DMS114 treated with DMSO at 0.1 percent for 48 hours (cell line): ENCODE measurements around the gene EVA1B.
A peak's percentile ranks its signal among the peaks of the same experiment; 100 is the strongest.

Source experiments
- DNase-seq: peaks from one replicate; lab custom pipeline; 2025; ENCODE audit not compliant: unreplicated experiment; lab: John Stamatoyannopoulos, UW

The EVA1B gene

DNA sequence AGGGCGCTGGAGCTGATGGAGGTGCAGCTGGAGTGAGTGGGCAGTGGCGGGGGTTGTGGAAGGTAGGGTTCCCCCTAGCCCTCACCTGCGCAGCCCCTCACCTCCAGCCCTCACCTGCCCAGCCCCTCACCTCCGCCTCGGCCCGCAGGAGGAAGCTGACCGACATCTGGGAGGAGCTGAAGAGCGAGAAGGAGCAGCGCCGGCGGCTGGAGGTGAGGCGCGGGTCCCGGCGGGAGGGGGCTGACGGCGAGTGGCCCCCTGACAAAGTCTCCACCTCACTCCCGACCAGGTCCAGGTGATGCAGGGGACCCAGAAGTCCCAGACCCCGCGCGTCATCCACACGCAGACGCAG, 2.7 kb downstream of the EVA1B start:
- no peak for DNase-seq

DNA sequence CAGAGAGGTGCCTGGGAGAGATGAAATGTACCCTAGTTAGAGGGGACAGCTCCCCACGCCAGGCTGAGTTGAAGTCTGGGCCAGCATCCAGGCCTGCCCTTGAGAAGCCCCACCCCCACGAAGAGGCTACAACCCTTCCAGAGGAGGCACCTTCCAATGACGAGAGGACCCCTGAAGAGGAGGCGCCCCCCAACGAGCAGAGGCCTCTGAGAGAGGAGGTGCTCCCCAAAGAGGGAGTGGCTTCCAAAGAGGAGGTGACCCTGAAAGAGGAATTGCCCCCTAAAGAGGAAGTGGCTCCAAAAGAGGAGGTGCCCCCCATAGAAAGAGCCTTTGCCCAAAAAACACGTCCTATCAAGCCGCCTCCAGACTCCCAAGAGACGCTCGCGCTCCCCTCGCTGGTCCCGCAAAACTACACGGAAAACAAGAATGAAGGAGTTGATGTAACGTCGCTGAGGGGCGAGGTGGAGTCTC, 3.1 kb downstream of the EVA1B start:
- DNase-seq = no peak

DNA sequence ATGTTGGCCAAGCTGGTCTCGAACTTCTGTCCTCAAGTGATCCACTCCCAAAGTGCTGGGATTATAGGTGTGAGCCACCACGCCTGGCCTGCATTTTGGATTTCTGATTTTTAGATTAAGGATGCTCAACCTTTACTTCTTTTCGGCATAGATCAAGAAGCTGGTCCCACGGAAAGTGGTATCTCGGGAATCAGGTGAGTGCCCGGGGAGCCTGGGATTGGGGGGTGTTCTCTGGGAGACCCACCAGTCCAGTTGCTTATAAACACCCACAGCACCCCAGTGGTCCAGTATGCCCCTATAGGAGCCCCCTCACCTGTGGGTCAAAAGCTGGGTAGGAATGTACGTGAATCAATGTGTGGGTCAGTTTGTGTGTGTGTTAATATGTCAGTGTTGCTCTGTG, 14.0 kb downstream of the EVA1B start:
- DNase-seq = no peak

DNA sequence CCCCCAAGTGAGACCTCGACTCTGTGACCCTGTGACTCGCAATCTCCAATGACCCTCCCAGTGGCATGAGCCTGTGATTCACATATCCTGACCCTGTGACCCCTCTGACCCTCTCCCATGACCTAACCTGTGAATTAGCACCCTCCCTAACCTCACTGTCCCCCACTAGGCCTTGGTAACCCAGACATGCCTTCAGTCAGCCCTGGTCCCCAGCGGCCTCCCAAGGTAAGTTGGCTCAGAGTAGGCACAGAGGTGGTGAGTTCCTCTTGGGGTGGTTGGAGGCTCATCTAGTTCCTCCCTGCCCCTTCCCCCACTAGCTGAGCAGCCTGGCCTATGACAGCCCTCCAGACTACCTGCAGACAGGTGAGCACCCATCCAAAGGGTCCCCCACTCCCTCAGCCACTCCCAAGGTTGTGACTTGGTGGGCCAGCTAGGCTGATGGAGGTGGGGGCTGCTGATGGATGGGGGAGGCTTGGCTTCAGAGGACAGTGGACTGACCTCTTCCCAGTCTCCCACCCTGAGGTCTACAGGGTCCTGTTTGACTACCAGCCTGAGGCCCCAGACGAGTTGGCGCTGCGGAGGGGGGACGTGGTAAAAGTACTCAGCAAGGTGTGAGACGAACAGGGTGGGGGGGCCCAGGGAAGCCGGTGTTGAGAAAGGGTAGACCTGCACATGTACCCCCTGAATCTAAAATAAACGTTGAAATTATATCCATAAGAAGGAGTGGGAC, 15.7 kb downstream of the EVA1B start:
- DNase-seq = no peak

GRCh38 chr1:36306902-36307456, 16.5 kb downstream of the EVA1B start:
- DNase-seq = peak; percentile 93

DNA sequence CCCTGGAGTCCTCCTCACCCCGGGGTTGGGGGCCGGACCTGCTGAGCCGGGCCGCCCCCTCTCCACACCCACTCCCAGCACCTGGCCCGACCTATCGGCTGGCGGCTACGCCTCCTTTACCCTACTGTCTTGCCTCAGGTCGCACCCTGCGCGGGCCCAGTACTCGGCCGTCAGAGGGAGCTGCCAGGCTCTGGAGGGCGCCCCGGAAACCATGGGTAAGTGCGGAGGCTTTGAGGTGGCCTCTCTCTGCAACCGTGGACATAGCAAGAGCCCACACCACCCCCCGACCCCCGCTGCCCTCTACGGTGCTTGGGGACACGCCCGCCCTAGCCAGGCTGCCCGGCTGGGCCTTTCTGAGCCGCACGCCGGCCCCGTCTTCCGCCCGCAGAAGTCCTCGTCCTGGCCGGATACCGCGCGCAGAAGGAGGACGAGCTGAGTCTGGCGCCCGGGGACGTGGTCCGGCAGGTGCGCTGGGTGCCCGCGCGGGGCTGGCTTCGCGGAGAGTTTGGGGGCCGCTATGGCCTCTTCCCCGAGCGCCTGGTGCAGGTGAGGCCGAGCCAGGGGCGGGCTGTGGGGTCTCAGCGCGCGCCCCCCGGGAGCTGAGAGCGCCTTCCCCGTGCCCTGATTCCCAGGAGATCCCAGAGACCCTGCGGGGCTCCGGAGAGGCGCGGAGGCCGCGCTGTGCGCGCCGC, 17.1 kb downstream of the EVA1B start, which contains the start of gene SH3D21:
Gene SH3D21, plus strand, starts transcription at position 159 of the 692 bp plus-strand sequence. Its CDS starts 53 bp downstream, at position 212.
- peak; percentile 47 for DNase-seq

GRCh38 chr1:36305915-36306209, 17.6 kb downstream of the EVA1B start:
- no peak for DNase-seq

DNA sequence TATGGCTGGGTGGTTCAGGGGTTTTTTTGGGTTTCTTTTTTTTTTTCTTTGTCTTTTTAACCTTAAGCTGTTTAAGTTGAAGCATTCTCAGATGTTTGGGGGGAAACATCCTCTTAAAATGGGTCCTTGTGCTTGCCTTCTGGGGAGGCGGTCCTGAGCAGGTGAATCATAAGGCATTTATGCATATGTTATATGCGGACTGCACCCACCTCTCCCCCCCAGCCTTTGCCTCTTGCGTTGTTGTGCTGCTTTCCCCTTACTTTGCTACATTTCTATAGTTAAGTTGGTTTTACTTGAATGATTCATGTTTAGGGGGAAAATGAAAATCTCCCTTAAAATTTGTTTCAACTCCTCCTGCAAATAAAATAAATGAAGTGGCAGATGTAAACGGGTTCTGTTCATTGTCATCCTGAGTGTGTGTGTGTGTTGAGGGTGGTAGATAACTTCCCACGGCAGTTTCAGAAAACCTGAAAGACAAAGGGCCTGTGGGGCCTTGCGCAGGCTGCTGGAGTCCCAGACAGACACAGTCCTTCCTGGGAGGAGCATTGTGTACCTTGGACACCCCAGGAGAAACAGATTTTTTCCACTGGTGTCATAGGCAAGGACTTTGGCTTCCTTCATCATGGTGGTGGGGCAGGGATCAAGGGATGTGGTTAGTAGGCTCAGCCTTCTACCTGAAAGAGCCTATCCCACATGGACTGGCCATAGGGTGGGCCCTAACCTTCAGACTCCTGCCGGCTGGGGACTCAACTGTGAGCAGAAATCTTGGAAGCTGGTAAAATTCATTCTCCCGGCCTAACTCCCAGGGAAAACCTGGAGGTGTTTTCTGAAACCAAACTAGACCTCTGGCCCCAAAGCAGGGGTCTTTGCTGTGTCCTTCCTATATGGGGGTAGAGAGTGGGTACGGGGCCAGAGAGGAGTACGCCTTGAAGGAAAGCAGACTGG, 18.2 kb downstream of the EVA1B start:
- DNase-seq = no peak

GRCh38 chr1:36304521-36304920, 18.9 kb downstream of the EVA1B start:
- no peak for DNase-seq

GRCh38 chr1:36303650-36304360, 19.6 kb downstream of the EVA1B start:
- DNase-seq = no peak

GRCh38 chr1:36303244-36303643, 20.2 kb downstream of the EVA1B start:
- no peak for DNase-seq

GRCh38 chr1:36301220-36301619, 22.2 kb downstream of the EVA1B start:
- no peak for DNase-seq

GRCh38 chr1:36300526-36300925, 22.9 kb downstream of the EVA1B start:
- DNase-seq = no peak

- no peak for DNase-seq
Measured at GRCh38 chr1:36298640-36299039, 24.8 kb downstream of the EVA1B start.

DNA sequence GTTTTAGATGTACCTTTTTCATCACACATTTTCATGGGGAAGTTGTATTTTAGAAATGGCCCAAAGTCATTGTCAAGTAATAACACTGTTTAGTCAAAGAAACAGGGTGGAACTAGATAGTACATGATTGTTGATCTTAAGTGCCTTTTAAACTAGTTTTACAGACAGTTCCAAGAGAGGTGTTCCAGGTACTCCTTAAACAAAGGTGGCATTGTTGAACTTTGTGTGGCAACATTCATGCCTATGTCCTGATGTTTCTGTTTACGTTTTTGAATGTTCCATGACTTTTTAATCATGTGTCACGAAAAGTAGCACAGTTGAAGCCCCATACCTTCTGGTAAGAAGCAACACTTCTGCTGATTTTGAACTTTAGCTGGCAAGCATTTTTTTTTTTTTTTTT, 26.4 kb downstream of the EVA1B start:
- DNase-seq = no peak

DNA sequence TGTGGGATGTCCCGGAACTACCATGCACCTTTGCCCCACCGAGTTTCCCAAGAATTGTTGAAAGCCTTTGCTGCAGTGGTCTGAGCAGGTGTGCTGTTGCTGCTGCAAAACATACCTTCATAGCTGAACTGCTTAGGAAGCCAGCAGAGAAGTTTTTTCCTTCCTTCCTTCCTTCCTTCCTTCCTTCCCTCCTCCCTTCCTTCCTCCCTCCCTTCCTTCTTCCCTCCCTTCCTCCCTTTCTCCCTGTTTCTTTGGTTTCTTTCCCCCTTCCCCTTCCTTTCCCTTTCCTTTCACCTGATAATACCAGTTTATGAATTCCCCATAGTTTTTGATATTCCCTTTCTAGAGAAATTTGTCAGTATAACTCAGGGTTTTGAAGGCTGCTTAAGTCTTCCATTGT, 28.1 kb downstream of the EVA1B start:
- no peak for DNase-seq

- no peak for DNase-seq
Measured at GRCh38 chr1:36287595-36287994, 35.9 kb downstream of the EVA1B start.

GRCh38 chr1:36286802-36287201, 36.6 kb downstream of the EVA1B start:
- no peak for DNase-seq

DNA sequence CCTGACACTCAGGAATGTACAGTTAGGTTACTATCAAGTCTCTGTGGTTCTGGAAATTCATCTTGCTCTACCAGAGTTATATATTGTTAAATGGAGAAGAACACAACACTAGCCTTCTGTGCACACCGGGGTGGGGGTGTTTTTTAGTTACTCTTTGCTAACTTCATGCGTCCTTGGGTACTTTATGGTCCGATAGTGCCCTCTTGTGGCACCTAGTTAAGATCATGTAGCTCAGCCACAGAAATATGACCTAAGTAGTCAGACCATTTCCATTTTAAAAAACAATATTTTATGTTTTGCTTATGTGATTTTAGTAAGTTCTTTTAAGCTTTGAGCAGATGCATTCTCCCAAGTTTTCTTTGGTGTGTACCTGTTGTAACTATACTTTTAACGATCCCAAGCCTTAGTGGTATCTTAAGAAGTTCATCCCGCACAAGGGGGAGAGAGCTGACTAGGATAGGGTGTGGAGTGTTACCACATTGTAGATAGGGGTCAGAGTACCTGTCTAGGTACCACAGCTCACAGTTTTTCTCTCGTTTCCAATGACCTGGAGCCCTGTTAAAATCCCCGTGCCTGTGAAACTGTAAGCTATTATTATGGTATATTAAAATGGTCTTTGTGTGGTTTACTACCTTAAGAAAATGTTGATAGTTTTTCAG, 37.9 kb downstream of the EVA1B start:
- peak; percentile 76 for DNase-seq

- DNase-seq = no peak
Measured at GRCh38 chr1:36284517-36284916, 38.9 kb downstream of the EVA1B start.
